OCI-M2 (cell line): ENCODE results near the gene PSKH1.
"Not testable (repeated sequence)": the region's sequence is repeated elsewhere in the genome, so short reads cannot be mapped to it uniquely, and the experiment has no call there.

Experiments used
- DNase-seq: peaks from one replicate; lab custom pipeline; 2025; ENCODE audit not compliant: unreplicated experiment; lab: John Stamatoyannopoulos, UW

Gene PSKH1

GRCh38 chr16:67885976-67886375 is 7.1 kb upstream of the PSKH1 start:
- no peak for DNase-seq

- DNase-seq = no peak
Measured at GRCh38 chr16:67886387-67886786, 6.7 kb upstream of the PSKH1 start.

- DNase-seq = no peak
Measured at GRCh38 chr16:67888331-67888730, 4.7 kb upstream of the PSKH1 start.

- DNase-seq = no peak
Measured at GRCh38 chr16:67892375-67892774, 679 bp upstream of the PSKH1 start.

- no peak for DNase-seq
Measured at GRCh38 chr16:67893743-67894399, 817 bp downstream of the PSKH1 start.

- no peak for DNase-seq
Measured at GRCh38 chr16:67897231-67897630, 4.2 kb downstream of the PSKH1 start.

GRCh38 chr16:67901734-67902133 is 8.7 kb downstream of the PSKH1 start:
- DNase-seq = no peak

GRCh38 chr16:67902831-67903230 is 9.8 kb downstream of the PSKH1 start:
- DNase-seq = no peak

GRCh38 chr16:67907397-67908180 is 14.5 kb downstream of the PSKH1 start:
- no peak for DNase-seq

- no peak for DNase-seq
Measured at GRCh38 chr16:67909056-67909742, 16.1 kb downstream of the PSKH1 start.

- DNase-seq = no peak
Measured at GRCh38 chr16:67910158-67910557, 17.1 kb downstream of the PSKH1 start.

- no peak for DNase-seq
Measured at GRCh38 chr16:67914758-67915495, 21.9 kb downstream of the PSKH1 start.

- DNase-seq = not testable (repeated sequence)
Measured at GRCh38 chr16:67915496-67915769, 22.4 kb downstream of the PSKH1 start.

GRCh38 chr16:67915831-67916723 is 23.0 kb downstream of the PSKH1 start:
- DNase-seq = no peak

GRCh38 chr16:67917140-67917851 is 24.2 kb downstream of the PSKH1 start:
- DNase-seq = no peak

GRCh38 chr16:67917852-67918236 is 24.8 kb downstream of the PSKH1 start:
- no peak for DNase-seq

- DNase-seq = no peak
Measured at GRCh38 chr16:67919622-67920221, 26.7 kb downstream of the PSKH1 start.

GRCh38 chr16:67922221-67922620 is 29.2 kb downstream of the PSKH1 start:
- no peak for DNase-seq

GRCh38 chr16:67922740-67923139 is 29.7 kb downstream of the PSKH1 start:
- DNase-seq = no peak
